ENCODE results near the gene ITGA11.

The ITGA11 gene

GRCh38 chr15:68431792-68432401 lies at the start of gene ITGA11:
TSS of gene ITGA11 (minus strand) at chr15:68432163. CDS start at chr15:68432066, 97 bp downstream.
- DNase-seq (ENCODE audit: low read depth in 3 of 3, low spot score in 1 of 3): no peak

- no peak for DNase-seq (ENCODE audit: low read depth in 3 of 3, low spot score in 1 of 3)
Measured at GRCh38 chr15:68481321-68481720, 49.4 kb upstream of the ITGA11 start.

GRCh38 chr15:68480296-68480695 lies 48.3 kb upstream of the ITGA11 start:
- no peak for DNase-seq (ENCODE audit: low read depth in 3 of 3, low spot score in 1 of 3)

- DNase-seq (ENCODE audit: low read depth in 3 of 3, low spot score in 1 of 3): no peak
Measured at GRCh38 chr15:68479870-68480269, 47.9 kb upstream of the ITGA11 start.

GRCh38 chr15:68479406-68479805 lies 47.4 kb upstream of the ITGA11 start:
- no peak for DNase-seq (ENCODE audit: low read depth in 3 of 3, low spot score in 1 of 3)

GRCh38 chr15:68478853-68479252 lies 46.9 kb upstream of the ITGA11 start:
- DNase-seq (ENCODE audit: low read depth in 3 of 3, low spot score in 1 of 3): no peak

- no peak for DNase-seq (ENCODE audit: low read depth in 3 of 3, low spot score in 1 of 3)
Measured at GRCh38 chr15:68475449-68475848, 43.5 kb upstream of the ITGA11 start.

- no peak for DNase-seq (ENCODE audit: low read depth in 3 of 3, low spot score in 1 of 3)
Measured at GRCh38 chr15:68471541-68471940, 39.6 kb upstream of the ITGA11 start.

- DNase-seq (ENCODE audit: low read depth in 3 of 3, low spot score in 1 of 3): no peak
Measured at GRCh38 chr15:68470976-68471375, 39.0 kb upstream of the ITGA11 start.

GRCh38 chr15:68470049-68470742 lies 38.2 kb upstream of the ITGA11 start:
- no peak for DNase-seq (ENCODE audit: low read depth in 3 of 3, low spot score in 1 of 3)

- no peak for DNase-seq (ENCODE audit: low read depth in 3 of 3, low spot score in 1 of 3)
Measured at GRCh38 chr15:68469162-68470048, 37.4 kb upstream of the ITGA11 start.

- no peak for DNase-seq (ENCODE audit: low read depth in 3 of 3, low spot score in 1 of 3)
Measured at GRCh38 chr15:68466876-68467275, 34.9 kb upstream of the ITGA11 start.

GRCh38 chr15:68465861-68466560 lies 34.0 kb upstream of the ITGA11 start:
- DNase-seq (ENCODE audit: low read depth in 3 of 3, low spot score in 1 of 3): no peak

GRCh38 chr15:68464448-68465090 lies 32.6 kb upstream of the ITGA11 start:
- DNase-seq (ENCODE audit: low read depth in 3 of 3, low spot score in 1 of 3): no peak

GRCh38 chr15:68463996-68464395 lies 32.0 kb upstream of the ITGA11 start:
- DNase-seq (ENCODE audit: low read depth in 3 of 3, low spot score in 1 of 3): no peak

GRCh38 chr15:68463444-68463843 lies 31.5 kb upstream of the ITGA11 start:
- no peak for DNase-seq (ENCODE audit: low read depth in 3 of 3, low spot score in 1 of 3)

GRCh38 chr15:68460166-68460565 lies 28.2 kb upstream of the ITGA11 start:
- DNase-seq (ENCODE audit: low read depth in 3 of 3, low spot score in 1 of 3): no peak

GRCh38 chr15:68450192-68450591 lies 18.2 kb upstream of the ITGA11 start:
- no peak for DNase-seq (ENCODE audit: low read depth in 3 of 3, low spot score in 1 of 3)

GRCh38 chr15:68449389-68449788 lies 17.4 kb upstream of the ITGA11 start:
- DNase-seq (ENCODE audit: low read depth in 3 of 3, low spot score in 1 of 3): no peak

GRCh38 chr15:68447976-68448755 lies 16.2 kb upstream of the ITGA11 start:
- DNase-seq (ENCODE audit: low read depth in 3 of 3, low spot score in 1 of 3): no peak
